Hepatocyte (in vitro differentiated cells): ENCODE data around the gene VWA8.

Experiments
- CTCF ChIP-seq: fragments of 200-600 bp; sonication (generic); IDR thresholded peaks from 2 replicates; pipeline ENCODE4 v1.5.1; 2016; ENCODE audit warnings: antibody characterized with exemption, mild to moderate bottlenecking; ENCODE audit not compliant: poor library complexity
- EZH2 ChIP-seq: fragments of 200-600 bp; sonication (generic); IDR thresholded peaks from 2 replicates; pipeline ENCODE4 v1.6.1; 2016; ENCODE audit warnings: antibody characterized with exemption, mild to moderate bottlenecking, borderline replicate concordance
- EZH2phosphoT487 ChIP-seq: fragments of 200-600 bp; sonication (generic); IDR thresholded peaks from one replicate; pipeline ENCODE4 v1.6.1; 2018; ENCODE audit warnings: antibody characterized with exemption, mild to moderate bottlenecking, low read depth, moderate library complexity; ENCODE audit not compliant: unreplicated experiment, severe bottlenecking

GRCh38 chr13:41764558-41764957 is 196.4 kb downstream of the VWA8 start:
- TF ChIP-seq CTCF (no peak), EZH2phosphoT487 (no peak), EZH2 (no peak)
